ENCODE measurements around the gene LTBP3.
"Not testable (repeated sequence)": the region's sequence is repeated elsewhere in the genome, so short reads cannot be mapped to it uniquely, and the experiment has no call there.

Gene LTBP3

DNA sequence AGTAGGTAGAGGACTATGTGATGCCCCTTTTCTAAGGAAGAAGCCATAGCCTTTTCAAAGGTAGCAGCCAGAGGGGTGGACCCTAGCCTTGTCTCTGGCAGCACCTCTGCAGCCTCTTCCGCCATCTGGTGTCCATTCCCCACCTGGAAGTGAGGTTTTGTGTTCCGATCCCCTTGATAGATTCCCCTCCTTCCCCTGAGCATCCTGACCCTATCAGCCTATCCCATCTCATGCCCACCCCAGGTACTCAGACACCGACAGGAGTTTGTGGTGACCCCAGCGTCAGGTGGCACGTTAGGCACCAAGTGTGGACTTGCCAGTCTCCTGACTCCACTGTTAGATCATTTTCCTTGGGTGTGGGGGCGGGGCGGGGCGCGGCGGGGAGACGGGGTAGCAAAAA lies 13.8 kb upstream of the LTBP3 start:
- ATAC-seq (replicated peaks) (no peak), DNase-seq (no peak)
- peaks cover 42 to 72% of the 10 kb centered on the region in 2 donors for H3K4me1 Mint-ChIP-seq
- peak overlapping the region; percentile 79 for H3K27ac Mint-ChIP-seq
- no peaks in the 10 kb centered on the region for H3K9me3 Mint-ChIP-seq
- H3K4me3 Mint-ChIP-seq: peak overlapping the region; percentile 98 to 99
- H3K27me3 Mint-ChIP-seq: no peaks in the 10 kb centered on the region
- H3K36me3 Mint-ChIP-seq: peaks cover 17 to 28% of the 10 kb centered on the region in 2 donors

DNA sequence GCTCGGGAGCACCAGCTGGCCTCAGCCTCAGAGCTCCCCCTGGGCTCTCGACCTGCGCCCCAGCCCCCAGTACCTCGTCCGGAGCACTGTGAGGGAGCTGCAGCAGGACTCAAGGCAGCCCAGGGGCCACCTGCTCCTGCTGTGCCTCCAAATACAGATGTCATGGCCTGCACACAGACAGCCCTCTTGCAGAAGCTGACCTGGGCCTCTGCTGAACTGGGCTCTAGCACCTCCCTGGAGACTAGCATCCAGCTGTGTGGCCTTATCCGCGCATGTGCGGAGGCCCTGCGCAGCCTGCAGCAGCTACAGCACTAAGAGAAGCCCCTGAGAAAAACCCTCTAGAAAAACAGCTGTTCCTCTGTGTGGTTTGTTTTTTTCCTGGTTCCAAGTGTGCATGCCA lies 13.3 kb upstream of the LTBP3 start:
- no peaks in the 10 kb centered on the region for H3K9me3 Mint-ChIP-seq
- H3K4me1 Mint-ChIP-seq: peaks cover 44 to 72% of the 10 kb centered on the region in 2 donors
- DNase-seq (no peak), ATAC-seq (replicated peaks) (no peak)
- H3K27me3 Mint-ChIP-seq: no peaks in the 10 kb centered on the region
- H3K27ac Mint-ChIP-seq: peak overlapping the region; percentile 81
- peak overlapping the region; percentile 98 to 99 for H3K4me3 Mint-ChIP-seq
- peaks cover 17 to 26% of the 10 kb centered on the region in 2 donors for H3K36me3 Mint-ChIP-seq

DNA sequence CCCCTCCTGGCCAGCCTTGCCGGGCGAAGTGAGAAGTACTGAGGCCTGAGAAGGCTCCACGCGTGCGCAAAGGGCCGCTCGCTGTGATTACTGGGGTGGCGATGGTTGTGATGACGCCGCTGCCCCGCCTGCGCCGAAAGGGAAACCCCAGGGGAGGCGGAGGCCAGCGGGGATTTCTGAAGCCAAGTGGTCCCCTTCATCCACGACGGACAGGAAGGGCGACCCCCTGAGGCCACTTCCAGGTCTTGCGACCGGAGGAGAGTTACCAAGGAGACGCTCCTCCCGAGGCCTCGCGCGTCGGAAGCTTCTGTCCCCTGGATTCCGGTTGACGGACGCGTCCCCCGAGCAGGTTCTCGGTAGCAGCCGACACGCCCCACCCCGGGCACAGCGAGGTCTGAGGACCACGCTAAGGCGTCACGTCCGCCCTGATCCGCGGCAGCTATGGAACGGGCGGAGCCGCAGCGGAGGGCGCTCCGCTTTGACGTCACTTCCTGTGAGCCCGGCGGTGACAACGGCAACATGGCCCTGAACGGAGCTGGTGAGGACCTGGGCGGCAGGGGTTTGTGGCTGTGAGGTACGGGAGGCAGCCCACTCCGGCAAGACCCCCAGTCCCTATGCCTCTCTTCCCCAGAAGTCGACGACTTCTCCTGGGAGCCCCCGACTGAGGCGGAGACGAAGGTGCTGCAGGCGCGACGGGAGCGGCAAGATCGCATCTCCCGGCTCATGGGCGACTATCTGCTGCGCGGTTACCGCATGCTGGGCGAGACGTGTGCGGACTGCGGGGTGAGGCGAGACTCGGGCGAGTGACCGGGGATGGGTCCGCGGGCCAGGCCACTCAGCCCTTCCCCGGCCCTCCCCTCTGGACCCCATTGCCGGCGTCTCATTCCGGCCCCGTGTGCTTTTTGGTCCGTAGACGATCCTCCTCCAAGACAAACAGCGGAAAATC lies 12.1 kb upstream of the LTBP3 start, which contains the start of gene ZNRD2:
TSS of gene ZNRD2 (plus strand) at position 505 of the 946 bp plus-strand sequence. CDS start at position 520, 15 bp downstream.
- Mint-ChIP-seq H3K4me3 (peak within 1 kb of the TSS; percentile 98 to 99), H3K9me3 (no peaks in the 10 kb centered on the region), H3K36me3 (peaks cover 18 to 25% of the 10 kb centered on the region in 2 donors), H3K27ac (peak within 1 kb of the TSS; percentile 98), H3K4me1 (peaks cover 52 to 77% of the 10 kb centered on the region in 2 donors), H3K27me3 (no peaks in the 10 kb centered on the region)
- ATAC-seq (replicated peaks) (peak; percentile 80 to 82), DNase-seq (peak; percentile 100)

DNA sequence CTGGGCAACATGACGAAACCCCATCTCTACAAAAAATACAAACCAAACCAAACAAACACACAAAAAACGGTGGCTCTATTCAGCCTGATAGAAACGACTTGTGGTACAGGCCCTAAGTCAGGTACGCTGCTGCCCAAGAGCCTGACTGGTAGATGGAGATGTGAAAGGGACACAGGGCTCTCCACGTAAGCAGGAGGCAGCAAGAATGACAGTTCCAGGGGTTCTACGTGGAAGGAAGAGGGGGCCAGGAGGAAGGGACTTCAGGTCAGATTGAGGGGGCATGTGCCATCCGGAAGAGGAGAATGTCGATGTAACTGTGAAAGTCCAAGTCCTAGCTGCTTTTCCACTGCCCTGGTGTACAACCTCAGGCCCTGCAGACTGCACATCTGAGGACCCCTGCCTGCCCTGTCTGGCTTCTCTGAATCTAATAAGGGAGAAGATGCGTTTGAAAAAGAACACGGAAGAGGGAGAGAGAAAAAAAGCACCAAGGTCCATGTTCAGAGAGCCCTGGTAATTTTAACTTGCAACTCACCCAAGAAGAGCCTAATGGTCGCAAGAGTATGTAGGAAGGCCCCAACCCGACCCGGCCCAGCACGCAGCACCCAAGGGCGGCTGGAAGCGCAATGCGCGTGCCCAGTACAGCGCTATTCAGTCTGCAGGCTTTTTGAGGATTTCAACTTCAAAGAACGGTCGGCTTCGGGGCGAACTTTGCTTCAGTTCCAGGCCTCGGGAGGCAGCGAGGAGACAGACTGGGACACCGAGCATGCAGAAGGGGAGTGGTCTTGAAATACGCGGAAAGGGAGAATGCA lies 11.2 kb upstream of the LTBP3 start:
- peak overlapping the region; percentile 98 for H3K27ac Mint-ChIP-seq
- no peak for DNase-seq
- peaks cover 48 to 76% of the 10 kb centered on the region in 2 donors for H3K4me1 Mint-ChIP-seq
- H3K9me3 Mint-ChIP-seq: no peaks in the 10 kb centered on the region
- H3K4me3 Mint-ChIP-seq: peak overlapping the region; percentile 98 to 99
- no peaks in the 10 kb centered on the region for H3K27me3 Mint-ChIP-seq
- peak; percentile 32 to 34 for ATAC-seq (replicated peaks)
- H3K36me3 Mint-ChIP-seq: peaks cover 18 to 25% of the 10 kb centered on the region in 2 donors

DNA sequence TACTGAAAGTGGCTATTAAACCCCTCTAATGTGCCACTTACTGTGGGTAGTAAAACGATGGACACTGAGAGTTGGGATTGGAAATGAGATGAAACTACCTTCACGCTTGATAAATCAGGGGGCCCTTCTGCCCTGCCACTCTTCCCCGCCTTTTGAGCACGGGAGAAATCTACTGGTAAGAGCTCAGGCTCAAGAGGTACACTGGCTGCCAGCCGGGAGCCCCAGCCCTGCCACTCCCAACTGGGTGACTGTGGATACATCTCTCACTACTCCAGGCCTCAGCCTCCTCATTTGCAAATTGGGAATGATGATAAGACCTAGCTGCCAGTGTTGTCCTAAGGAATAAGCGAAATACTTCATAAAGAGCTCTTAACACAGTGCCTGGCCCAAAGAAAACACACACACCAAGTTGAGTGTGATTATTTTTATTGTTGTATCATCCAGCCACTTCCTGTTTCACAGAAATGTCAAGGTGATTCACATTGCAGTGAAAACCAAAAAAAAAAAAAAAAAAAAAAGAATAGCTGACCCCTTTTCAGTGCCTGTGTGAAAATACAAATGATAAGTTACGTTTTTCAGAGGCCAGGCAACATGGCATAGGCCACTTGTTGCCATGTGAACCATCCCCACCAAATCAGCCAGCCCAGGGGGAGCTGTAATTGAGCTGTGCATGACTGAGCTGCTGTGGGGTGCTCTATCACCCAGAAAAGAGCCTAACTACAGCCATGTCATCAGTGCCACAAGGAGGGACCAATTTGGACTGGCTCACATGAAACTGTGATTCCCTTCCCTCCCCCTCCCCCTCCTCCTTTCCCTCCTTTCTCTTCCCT lies 7.7 kb upstream of the LTBP3 start:
- DNase-seq: no peak
- no peak for ATAC-seq (replicated peaks)
- H3K4me1 Mint-ChIP-seq: peaks cover 35 to 47% of the 10 kb centered on the region in 2 donors
- H3K27me3 Mint-ChIP-seq: no peaks in the 10 kb centered on the region
- peaks cover 9 to 12% of the 10 kb centered on the region in 2 donors for H3K36me3 Mint-ChIP-seq
- peak overlapping the region; percentile 10 to 44 for H3K4me3 Mint-ChIP-seq
- H3K9me3 Mint-ChIP-seq: no peaks in the 10 kb centered on the region
- peak overlapping the region; percentile 88 for H3K27ac Mint-ChIP-seq

DNA sequence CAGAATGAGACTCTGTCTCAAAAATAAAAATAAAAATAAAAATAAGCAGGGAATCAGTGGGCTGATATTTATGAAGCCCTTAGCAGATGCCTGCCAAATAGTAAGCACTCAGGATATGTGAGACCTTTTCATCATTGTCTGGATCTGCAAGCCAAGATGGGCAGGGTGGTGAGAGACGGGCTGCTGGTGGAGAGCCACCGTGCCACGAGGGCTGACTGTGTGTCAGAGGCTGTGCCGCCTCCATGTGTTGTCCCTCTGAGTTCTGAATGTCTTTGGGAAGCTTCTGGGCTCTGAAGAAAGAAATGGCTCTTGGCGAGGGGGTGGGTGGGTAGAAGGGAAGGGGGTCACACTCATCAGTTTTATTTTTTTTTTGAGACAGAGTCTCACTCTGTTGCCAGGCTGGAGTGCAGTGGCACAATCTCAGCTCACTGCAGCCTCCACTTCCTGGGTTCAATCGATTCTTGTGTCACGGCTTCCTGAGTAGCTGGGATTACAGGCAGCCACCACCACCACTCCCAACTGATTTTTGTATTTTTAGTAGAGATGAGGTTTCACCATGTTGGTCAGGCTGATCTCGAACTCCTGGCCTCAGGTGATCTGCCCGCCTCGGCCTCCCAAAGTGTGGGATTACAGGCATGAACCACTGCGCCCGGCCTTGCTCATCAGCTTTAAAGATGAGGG lies 6.9 kb upstream of the LTBP3 start:
- H3K9me3 Mint-ChIP-seq; ATAC-seq (replicated peaks); H3K36me3 Mint-ChIP-seq; H3K27me3 Mint-ChIP-seq; DNase-seq; H3K4me3 Mint-ChIP-seq: not testable (repeated sequence)
- H3K4me1 Mint-ChIP-seq: peaks cover 38 to 46% of the 10 kb centered on the region in 2 donors
- H3K27ac Mint-ChIP-seq: peak overlapping the region; percentile 6

DNA sequence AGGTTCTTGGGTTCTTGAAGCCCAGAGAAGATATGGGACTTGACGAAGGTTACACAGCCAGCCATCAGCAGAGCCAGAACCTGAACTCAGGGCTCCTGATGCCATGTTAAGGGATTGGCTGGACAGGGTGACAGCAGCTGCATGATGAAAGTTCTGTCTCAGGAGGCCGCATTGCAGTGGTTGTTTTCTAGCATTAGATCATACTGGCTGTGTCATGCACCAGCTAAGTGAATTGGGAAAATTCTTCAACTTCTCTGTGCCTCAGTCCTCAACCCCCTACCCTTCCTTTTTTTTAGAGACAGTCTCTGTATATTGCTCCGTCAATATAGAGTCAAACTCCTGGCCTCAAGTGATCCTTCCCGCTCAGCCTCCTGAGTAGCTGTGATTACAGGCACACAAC lies 5.4 kb upstream of the LTBP3 start:
- Mint-ChIP-seq H3K9me3 (no peaks in the 10 kb centered on the region), H3K27ac (no peak overlapping the region), H3K27me3 (peaks cover 0 to 4% of the 10 kb centered on the region in 2 donors), H3K36me3 (peaks cover 6 to 8% of the 10 kb centered on the region in 2 donors), H3K4me1 (peaks cover 37 to 51% of the 10 kb centered on the region in 2 donors), H3K4me3 (no peak overlapping the region)
- ATAC-seq (replicated peaks): no peak
- DNase-seq: no peak

DNA sequence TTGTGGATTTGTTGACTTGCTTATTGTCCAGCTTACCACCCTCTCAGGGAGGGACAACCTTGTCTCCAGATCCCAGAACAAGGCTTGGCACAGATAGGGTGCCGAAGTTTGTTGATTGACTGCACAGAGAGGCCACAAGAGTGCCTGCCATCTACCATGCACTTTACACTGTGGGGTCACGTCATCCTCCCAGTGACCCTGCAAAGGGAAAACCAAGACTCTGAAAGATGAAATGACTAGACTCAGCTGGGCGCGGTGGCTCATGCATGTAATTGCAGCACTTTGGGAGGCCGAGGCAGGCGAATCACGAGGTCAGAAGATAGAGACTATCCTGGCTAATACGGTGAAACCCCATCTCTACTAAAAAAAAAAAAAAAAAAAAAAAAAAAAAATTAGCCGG lies 4.6 kb upstream of the LTBP3 start:
- Mint-ChIP-seq H3K9me3 (no peaks in the 10 kb centered on the region), H3K27ac (no peak overlapping the region), H3K36me3 (peaks cover 2 to 4% of the 10 kb centered on the region in 2 donors), H3K4me1 (peaks cover 33 to 45% of the 10 kb centered on the region in 2 donors), H3K27me3 (peaks cover 0 to 4% of the 10 kb centered on the region in 2 donors), H3K4me3 (no peak overlapping the region)
- ATAC-seq (replicated peaks): no peak
- DNase-seq: no peak

DNA sequence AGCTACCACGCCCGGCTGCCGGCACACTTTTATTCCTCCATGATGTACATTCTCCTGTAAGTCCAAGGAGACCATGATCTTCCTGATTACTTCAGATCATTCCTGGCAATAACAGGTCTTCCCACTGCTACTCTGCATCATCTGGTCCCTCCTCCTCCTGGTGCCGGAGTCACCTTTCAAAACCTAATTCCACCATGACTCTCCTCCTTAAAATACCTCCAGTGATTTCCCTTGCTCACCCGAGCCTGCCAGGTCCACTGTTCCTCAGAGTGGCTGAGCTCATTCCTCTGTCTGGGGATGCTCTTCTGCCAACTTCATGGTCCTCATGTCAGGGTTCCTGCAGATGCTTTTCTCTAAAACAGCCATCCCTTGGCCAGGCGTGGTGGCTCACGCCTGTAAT lies 3.9 kb upstream of the LTBP3 start:
- Mint-ChIP-seq H3K27ac (peak overlapping the region; percentile 37), H3K27me3 (peaks cover 0 to 4% of the 10 kb centered on the region in 2 donors), H3K4me1 (peaks cover 37 to 50% of the 10 kb centered on the region in 2 donors), H3K9me3 (no peaks in the 10 kb centered on the region), H3K4me3 (no peak overlapping the region), H3K36me3 (peaks cover 2 to 4% of the 10 kb centered on the region in 2 donors)
- no peak for ATAC-seq (replicated peaks)
- no peak for DNase-seq

DNA sequence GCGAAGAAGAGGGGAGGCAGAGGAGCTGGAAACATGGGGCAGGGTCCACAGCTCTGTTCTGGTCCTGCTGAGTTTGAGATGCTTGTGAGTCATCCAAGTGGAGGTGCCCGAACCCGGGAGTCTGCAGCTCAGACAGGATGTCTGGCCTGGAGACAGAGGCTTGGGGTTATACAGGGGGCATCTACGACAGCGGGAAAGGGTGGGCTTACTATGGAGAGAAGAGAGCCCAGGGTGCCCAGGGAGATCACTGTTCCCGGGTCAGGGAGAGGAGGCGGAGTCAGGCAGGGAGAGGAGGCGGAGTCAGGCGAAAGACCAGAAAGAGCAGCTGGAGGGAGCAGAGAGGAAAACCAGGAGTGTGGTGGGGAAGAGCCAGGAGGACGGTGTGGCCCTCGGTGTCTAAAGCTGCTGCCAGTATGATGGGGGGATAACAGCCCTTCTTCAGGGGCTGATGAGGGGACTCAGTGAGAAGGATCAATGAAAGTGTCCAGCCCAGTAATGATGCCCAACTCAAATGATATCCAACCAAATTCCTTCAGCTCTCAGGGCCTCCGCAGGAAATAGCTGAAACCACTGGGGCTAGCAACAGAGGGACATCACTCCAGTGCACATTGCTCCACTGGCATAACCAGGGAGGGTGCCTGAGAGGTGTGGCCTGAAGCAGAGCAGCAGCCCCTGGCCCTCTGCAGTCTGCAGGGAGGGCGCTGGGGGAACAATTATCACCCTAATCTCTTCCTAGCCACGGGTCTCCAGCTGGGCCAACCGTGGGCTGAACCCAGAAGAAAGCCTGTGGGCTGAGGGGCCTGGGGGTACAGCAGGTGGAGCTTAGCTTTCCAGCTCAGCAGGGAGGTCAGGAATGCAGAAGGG lies 2.6 kb upstream of the LTBP3 start:
- H3K4me1 Mint-ChIP-seq: peaks cover 32 to 51% of the 10 kb centered on the region in 2 donors
- peak overlapping the region in 1 of 2 donors; percentile 33 for H3K4me3 Mint-ChIP-seq
- H3K27me3 Mint-ChIP-seq: peaks cover 0 to 4% of the 10 kb centered on the region in 2 donors
- H3K9me3 Mint-ChIP-seq: no peaks in the 10 kb centered on the region
- ATAC-seq (replicated peaks) (no peak), DNase-seq (no peak)
- H3K36me3 Mint-ChIP-seq: no peaks in the 10 kb centered on the region
- no peak overlapping the region for H3K27ac Mint-ChIP-seq

DNA sequence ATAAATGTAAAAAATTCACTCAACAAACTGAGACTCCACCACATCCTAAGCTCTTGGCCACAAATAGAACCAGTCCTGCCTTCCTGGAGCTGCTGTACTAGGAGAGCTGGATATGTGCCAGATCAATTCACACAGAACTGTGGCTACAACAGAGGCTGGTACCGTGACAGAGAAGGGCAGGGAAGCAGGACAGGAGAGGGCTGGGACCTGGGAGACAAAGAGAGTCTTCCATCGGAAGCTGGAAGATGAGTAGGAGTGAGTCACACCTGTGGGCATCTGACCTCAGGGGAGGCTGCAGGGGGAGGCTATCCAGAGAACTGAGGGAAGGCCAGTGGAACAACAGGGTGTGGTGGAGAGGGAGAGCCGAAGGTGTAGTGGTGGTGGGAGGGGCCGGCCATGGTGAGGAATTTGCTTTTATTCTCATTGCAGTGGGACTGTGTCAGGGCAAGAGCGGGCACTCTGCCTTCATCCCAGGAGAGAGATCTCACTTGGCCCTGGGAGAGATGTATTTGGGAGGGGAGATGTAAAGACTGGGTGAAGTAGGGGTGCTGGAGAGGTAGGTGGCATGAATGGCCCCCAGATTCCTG lies 1.9 kb upstream of the LTBP3 start:
- H3K4me3 Mint-ChIP-seq: no peak overlapping the region
- no peak for DNase-seq
- peak overlapping the region; percentile 49 for H3K27ac Mint-ChIP-seq
- ATAC-seq (replicated peaks): no peak
- H3K36me3 Mint-ChIP-seq: no peaks in the 10 kb centered on the region
- H3K9me3 Mint-ChIP-seq: no peaks in the 10 kb centered on the region
- H3K4me1 Mint-ChIP-seq: peaks cover 29 to 48% of the 10 kb centered on the region in 2 donors
- peaks cover 0 to 4% of the 10 kb centered on the region in 2 donors for H3K27me3 Mint-ChIP-seq

DNA sequence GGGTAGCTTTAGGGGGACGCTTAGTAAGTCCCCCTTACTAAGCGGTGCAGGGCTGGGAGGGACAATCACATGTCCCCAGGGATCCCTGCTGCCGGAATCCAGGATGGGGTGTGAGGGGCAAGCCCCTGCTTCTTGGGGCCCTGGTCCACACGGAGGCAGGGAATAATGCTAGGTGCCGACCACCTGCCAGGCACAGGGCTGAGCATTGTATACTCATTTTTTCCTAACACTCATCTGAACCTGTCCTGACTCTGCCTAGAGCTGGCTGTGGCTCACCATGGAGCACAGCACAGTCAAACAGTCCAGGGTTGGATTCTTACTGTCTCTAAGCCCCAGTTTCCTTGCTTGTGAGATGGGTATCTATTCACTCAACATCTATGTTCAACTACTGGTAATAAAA lies 1.4 kb upstream of the LTBP3 start:
- Mint-ChIP-seq H3K27me3 (peaks cover 0 to 4% of the 10 kb centered on the region in 2 donors), H3K36me3 (no peaks in the 10 kb centered on the region), H3K4me1 (peaks cover 32 to 49% of the 10 kb centered on the region in 2 donors), H3K9me3 (no peaks in the 10 kb centered on the region), H3K4me3 (no peak overlapping the region), H3K27ac (no peak overlapping the region)
- peak in 1 of 2 donors; percentile 33 for ATAC-seq (replicated peaks)
- no peak for DNase-seq

Data from stimulated activated naive B cell treated with anti-CD40 and anti-IgM and Interleukin-4, amounts not matched to agents 10 μg/mL and 1 μg/mL and 100 μg/mL, for 72 hours (primary cell).